ENCODE data around the gene KIF16B.
"Not testable (repeated sequence)": the region's sequence is repeated elsewhere in the genome, so short reads cannot be mapped to it uniquely, and the experiment has no call there.

Gene KIF16B

GRCh38 chr20:16273812-16274555, 299.3 kb downstream of the KIF16B start:
- FAIRE-seq (no peak), DNase-seq (ENCODE audit: extremely low spot score, insufficient read length, low read depth) (no peak)

GRCh38 chr20:16272780-16273360, 300.4 kb downstream of the KIF16B start:
- FAIRE-seq (no peak), DNase-seq (ENCODE audit: extremely low spot score, insufficient read length, low read depth) (no peak)

- DNase-seq (ENCODE audit: extremely low spot score, insufficient read length, low read depth) (no peak), FAIRE-seq (no peak)
These were observed 301.8 kb downstream of the KIF16B start for GRCh38 chr20:16271450-16271849.

GRCh38 chr20:16270989-16271388, 302.3 kb downstream of the KIF16B start:
- no peak for FAIRE-seq
- no peak for DNase-seq (ENCODE audit: extremely low spot score, insufficient read length, low read depth)

- FAIRE-seq (no peak), DNase-seq (ENCODE audit: extremely low spot score, insufficient read length, low read depth) (no peak)
These were observed 302.8 kb downstream of the KIF16B start for GRCh38 chr20:16270314-16270931.

- DNase-seq (ENCODE audit: extremely low spot score, insufficient read length, low read depth): no peak
- no peak for FAIRE-seq
These were observed 305.7 kb downstream of the KIF16B start for GRCh38 chr20:16267526-16267925.

GRCh38 chr20:16265334-16265733, 307.9 kb downstream of the KIF16B start:
- no peak for FAIRE-seq
- no peak for DNase-seq (ENCODE audit: extremely low spot score, insufficient read length, low read depth)

GRCh38 chr20:16263582-16263981, 309.7 kb downstream of the KIF16B start:
- FAIRE-seq: no peak
- no peak for DNase-seq (ENCODE audit: extremely low spot score, insufficient read length, low read depth)

- FAIRE-seq (no peak), DNase-seq (ENCODE audit: extremely low spot score, insufficient read length, low read depth) (no peak)
These were observed 310.7 kb downstream of the KIF16B start for GRCh38 chr20:16262594-16262993.

- DNase-seq (ENCODE audit: extremely low spot score, insufficient read length, low read depth) (no peak), FAIRE-seq (no peak)
These were observed 311.4 kb downstream of the KIF16B start for GRCh38 chr20:16261733-16262273.

GRCh38 chr20:16260911-16261310, 312.3 kb downstream of the KIF16B start:
- FAIRE-seq: no peak

GRCh38 chr20:16260133-16260532, 313.1 kb downstream of the KIF16B start:
- FAIRE-seq; DNase-seq (ENCODE audit: extremely low spot score, insufficient read length, low read depth): not testable (repeated sequence)

More at GRCh38 chr20:16260911-16261310, 312.3 kb downstream of the KIF16B start:
- no peak for DNase-seq (ENCODE audit: extremely low spot score, insufficient read length, low read depth)

- no peak for DNase-seq (ENCODE audit: extremely low spot score, insufficient read length, low read depth)
- FAIRE-seq: no peak
These were observed 314.5 kb downstream of the KIF16B start for GRCh38 chr20:16258766-16259165.

GRCh38 chr20:16257813-16258430, 315.3 kb downstream of the KIF16B start:
- FAIRE-seq: no peak

GRCh38 chr20:16257021-16257420, 316.2 kb downstream of the KIF16B start:
- no peak for FAIRE-seq
- no peak for DNase-seq (ENCODE audit: extremely low spot score, insufficient read length, low read depth)

More at GRCh38 chr20:16257813-16258430, 315.3 kb downstream of the KIF16B start:
- no peak for DNase-seq (ENCODE audit: extremely low spot score, insufficient read length, low read depth)

GRCh38 chr20:16246870-16247269, 326.4 kb downstream of the KIF16B start:
- DNase-seq (ENCODE audit: extremely low spot score, insufficient read length, low read depth) (no peak), FAIRE-seq (no peak)

GRCh38 chr20:16246291-16246690, 327.0 kb downstream of the KIF16B start:
- DNase-seq (ENCODE audit: extremely low spot score, insufficient read length, low read depth) (no peak), FAIRE-seq (no peak)

- FAIRE-seq: no peak
- no peak for DNase-seq (ENCODE audit: extremely low spot score, insufficient read length, low read depth)
These were observed 327.4 kb downstream of the KIF16B start for GRCh38 chr20:16245879-16246278.

- no peak for DNase-seq (ENCODE audit: extremely low spot score, insufficient read length, low read depth)
- no peak for FAIRE-seq
These were observed 328.4 kb downstream of the KIF16B start for GRCh38 chr20:16244892-16245291.

GRCh38 chr20:16243470-16243869, 329.8 kb downstream of the KIF16B start:
- FAIRE-seq (no peak), DNase-seq (ENCODE audit: extremely low spot score, insufficient read length, low read depth) (no peak)

GRCh38 chr20:16241911-16242310, 331.3 kb downstream of the KIF16B start:
- FAIRE-seq (no peak), DNase-seq (ENCODE audit: extremely low spot score, insufficient read length, low read depth) (no peak)
